GM04503 (cell line): ENCODE data around the gene TMEM59L.

ENCODE experiments used
- DNase-seq: peaks from one replicate; pipeline ENCODE4 v3.0.0-alpha.2; 2012; ENCODE audit warnings: low read depth

The TMEM59L gene

GRCh38 chr19:18658366-18658855 is 45.7 kb downstream of the TMEM59L start:
- DNase-seq: no peak

GRCh38 chr19:18659281-18660050 is 46.8 kb downstream of the TMEM59L start:
- DNase-seq: no peak

DNA sequence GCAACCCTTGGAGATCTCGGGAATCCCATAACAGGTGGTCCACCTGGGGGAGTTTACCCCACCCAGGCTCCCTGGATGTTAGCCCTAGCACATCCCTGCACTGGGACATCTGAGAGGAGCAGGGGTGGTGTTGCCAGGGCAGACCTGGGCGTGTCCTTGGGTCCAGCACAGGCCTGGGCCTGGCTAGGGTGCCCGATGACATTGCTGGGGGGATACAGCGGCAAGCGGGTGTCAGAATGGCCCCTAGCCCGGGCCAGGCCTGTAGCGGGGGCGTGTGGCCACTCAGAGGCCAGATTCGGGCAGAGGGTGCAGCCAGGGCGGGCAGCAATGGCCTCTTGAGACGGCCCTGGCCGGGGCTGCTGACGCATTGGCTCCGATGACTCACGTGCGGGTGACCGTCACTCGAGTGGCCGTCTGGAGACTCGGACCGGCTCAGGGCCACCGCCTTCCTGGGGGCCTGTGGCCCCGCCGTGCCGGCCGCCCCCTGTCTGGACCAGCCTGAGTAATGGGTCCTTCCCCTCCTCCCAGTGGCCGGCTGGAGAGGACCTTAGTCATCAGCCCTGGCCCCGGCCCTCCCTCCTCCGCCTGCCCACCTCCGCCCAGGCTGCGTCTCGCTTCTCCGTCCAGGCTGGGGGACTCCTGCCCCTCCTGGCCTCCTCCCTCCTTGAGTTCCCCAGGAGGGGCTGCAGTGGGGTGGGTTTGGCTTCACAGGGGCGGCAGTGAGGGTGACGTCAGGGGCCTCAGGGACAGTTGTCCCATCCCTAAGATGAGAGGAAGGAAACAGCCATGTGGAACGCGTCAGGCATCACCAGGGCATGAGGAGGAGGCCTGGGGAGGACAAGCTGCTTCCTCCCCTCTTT is 47.6 kb downstream of the TMEM59L start:
- DNase-seq: no peak

DNA sequence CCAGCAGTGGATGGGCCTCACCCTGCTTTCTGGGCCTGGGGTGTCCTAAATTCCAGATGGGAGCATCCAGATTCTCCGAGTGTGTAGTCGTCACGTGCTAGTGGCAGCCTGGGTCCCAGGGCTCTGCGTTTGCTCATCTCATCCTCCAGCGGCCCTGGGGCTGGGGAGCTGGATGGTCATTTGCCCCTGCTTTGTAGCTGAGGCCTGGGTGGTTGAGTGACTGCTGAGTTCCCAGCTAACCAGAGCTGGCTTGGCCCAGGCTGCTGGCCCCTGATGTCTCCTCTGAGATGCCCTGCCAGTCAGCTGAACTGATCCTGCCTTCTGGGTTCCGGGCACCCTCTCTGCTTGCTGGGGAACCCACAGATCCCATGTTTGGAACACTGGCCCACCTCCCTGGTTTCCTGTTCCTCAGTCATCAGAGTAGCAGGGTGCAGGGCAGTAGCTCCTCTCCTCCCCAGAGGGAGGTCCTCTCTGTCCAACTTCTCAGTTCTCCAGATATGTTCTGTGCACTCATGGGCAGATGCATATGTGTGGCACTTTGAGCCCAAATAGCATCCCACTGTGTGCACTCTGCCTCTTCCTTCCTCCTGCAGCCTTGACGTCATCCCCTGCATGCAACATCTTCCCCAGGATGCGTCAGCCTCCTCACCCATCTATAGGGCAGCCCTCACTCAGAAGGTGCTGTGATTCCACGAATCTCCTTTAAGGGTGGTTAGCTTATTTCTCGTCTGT is 48.4 kb downstream of the TMEM59L start:
- no peak for DNase-seq

DNA sequence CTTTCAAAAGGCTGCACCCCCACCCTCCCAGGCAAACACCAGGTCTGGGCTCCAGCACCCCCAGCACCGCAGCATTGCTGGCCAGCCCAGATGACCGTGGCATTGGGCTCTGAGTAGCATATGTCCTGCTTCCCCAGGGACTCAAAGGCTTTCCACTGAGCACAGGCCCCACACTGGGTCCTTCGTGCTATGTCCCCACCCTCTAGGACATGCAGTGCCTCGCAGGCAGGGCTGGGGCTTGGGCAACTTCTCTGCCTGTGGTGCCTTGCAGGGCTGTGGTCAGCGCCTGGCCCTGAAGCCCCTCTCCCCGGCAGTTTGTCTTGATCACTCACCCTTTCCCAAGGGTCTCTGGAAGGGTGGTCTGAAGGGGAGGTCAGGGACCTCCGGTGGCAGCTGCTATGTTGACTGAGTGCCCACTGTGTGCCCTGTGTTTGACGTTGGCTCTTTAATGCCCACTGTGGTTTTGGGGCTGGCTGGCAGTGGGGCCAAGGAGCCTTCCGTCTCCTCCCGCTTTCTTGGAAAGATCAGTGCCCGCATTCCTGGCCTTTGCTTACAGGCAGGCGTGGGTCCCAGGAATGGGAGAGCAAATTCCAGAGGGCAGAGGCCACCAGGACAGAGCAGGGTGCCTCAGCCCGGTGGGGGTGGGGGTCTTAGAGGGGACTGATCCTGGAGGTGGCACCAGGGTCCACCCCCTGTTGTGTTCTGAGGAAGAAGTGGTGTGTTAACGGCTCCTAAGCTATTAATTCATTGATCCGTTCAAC is 50.5 kb downstream of the TMEM59L start:
- no peak for DNase-seq

DNA sequence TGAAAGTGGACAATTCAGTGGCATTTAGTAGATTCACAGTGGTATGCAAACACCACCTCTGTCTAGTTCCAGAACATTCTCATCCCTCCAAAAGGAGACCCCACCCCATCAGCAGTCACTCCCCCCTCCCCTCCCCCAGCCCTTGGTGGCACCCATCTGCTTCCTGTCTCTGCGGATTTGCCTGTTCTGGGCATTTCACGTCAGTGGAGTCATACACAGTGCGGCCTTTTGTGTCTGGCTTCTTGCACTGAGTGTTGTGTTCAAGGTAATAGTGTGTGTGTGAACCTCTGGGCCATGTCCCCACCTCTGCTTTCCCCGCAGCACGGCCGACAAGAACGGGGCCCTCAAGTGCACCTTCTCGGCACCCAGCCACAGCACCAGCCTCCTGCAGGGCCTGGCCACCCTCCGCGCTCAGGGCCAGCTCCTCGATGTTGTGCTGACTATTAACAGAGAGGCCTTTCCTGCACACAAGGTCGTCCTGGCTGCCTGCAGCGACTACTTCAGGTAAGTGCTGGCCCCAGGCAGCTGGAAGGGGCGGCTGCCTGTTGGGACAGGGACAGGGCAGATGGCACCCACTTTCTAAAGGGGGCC is 51.4 kb downstream of the TMEM59L start:
- DNase-seq: no peak

DNA sequence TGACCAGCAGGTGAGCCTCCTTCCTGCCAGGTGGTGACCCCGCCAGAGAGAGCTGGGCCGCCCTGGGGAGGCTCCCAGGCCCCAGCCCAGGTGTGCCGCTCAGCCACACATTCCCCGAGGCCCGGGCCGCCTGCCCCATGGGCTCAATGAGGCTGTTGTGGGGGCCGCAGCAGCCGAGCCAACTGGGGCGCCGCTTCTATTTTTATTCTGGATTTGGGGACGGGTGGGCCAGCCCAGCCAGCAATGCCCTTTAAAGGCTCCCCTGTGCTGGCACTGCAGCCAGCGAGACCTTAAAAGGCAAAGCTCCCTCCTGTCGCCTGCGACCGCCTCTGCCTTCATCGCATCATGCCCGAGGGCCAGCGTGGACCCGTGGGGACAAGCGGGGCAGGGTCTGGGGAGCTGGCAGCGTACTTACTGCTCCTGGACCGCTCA is 53.1 kb downstream of the TMEM59L start:
- no peak for DNase-seq

DNA sequence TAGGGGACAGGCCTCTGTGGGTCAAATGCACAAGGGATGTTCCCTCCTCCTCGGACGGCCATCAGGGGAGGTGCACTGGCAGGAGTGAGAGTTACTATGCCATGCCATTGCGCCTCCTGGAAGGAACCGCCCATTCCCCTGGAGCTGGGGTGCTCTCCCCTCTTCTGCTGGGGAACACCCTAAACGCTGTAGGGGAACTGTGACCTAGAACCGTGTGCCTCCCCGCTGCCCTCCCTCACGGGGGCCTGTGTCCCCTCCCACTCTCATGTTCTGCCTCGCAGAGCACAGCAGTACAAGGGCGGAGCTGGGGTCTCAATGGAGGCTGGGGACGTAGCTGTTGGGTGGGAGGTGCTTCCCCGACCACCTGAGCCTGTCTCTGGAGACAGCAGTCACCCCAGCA is 53.6 kb downstream of the TMEM59L start:
- no peak for DNase-seq

GRCh38 chr19:18666784-18667183 is 54.1 kb downstream of the TMEM59L start:
- no peak for DNase-seq

- DNase-seq: no peak
Observed at GRCh38 chr19:18667531-18668251, 55.0 kb downstream of the TMEM59L start.

DNA sequence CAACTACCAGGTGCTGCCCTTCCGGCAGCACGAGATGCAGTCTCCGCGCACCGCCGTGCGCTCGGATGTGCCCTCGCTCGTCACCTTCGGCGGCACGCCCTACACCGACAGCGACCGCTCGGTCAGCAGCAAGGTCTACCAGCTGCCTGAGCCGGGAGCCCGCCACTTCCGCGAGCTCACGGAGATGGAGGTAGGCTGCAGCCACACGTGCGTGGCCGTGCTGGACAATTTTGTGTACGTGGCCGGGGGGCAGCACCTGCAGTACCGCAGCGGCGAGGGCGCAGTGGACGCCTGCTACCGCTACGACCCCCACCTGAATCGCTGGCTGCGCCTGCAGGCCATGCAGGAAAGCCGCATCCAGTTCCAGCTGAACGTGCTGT is 55.6 kb downstream of the TMEM59L start:
- DNase-seq: no peak

GRCh38 chr19:18668744-18669523 is 56.3 kb downstream of the TMEM59L start:
- DNase-seq: no peak

GRCh38 chr19:18669524-18669817 is 56.8 kb downstream of the TMEM59L start:
- DNase-seq: no peak

GRCh38 chr19:18669883-18670282 is 57.2 kb downstream of the TMEM59L start:
- DNase-seq: no peak

- no peak for DNase-seq
Observed at GRCh38 chr19:18670312-18670711, 57.6 kb downstream of the TMEM59L start.
